Activated gamma-delta T cell treated with Interleukin-2 at 50 U/mL for 16 hours (primary cell): ENCODE results near the gene CNPY4.

ENCODE experiments used
- DNase-seq: peaks from one replicate; pipeline ENCODE4 v3.0.0-alpha.2; 2020

CNPY4 gene

GRCh38 chr7:100119072-100119969, at the start of gene CNPY4, which contains the start of gene TAF6:
CNPY4 (plus strand) TSS chr7:100119634; CDS start chr7:100119745, 111 bp downstream.
TAF6 (minus strand) TSS chr7:100119358; CDS start chr7:100114209, 5,149 bp downstream.
- DNase-seq, result peak; percentile 95

GRCh38 chr7:100069991-100070390, 49.4 kb upstream of the CNPY4 start:
- DNase-seq, result no peak

- DNase-seq, result no peak
Observed at GRCh38 chr7:100071018-100071723, 48.3 kb upstream of the CNPY4 start.

GRCh38 chr7:100072462-100072861, 47.0 kb upstream of the CNPY4 start:
- DNase-seq, result no peak

- DNase-seq, result no peak
Observed at GRCh38 chr7:100074841-100075240, 44.6 kb upstream of the CNPY4 start.

- no peak for DNase-seq
Observed at GRCh38 chr7:100075418-100075817, 44.0 kb upstream of the CNPY4 start.

GRCh38 chr7:100077205-100077604, 42.2 kb upstream of the CNPY4 start:
- DNase-seq, result no peak

- no peak for DNase-seq
Observed at GRCh38 chr7:100079024-100079560, 40.3 kb upstream of the CNPY4 start.

GRCh38 chr7:100080907-100081534, 38.4 kb upstream of the CNPY4 start:
- DNase-seq, result no peak

- DNase-seq, result peak; percentile 98
Observed at GRCh38 chr7:100081535-100082102, 37.8 kb upstream of the CNPY4 start, which contains the start of gene ZNF3. ZNF3 (minus strand) TSS chr7:100081723; CDS start chr7:100077357, 4,366 bp downstream.

GRCh38 chr7:100082978-100083377, 36.5 kb upstream of the CNPY4 start:
- no peak for DNase-seq

GRCh38 chr7:100085515-100085914, 33.9 kb upstream of the CNPY4 start:
- no peak for DNase-seq

- DNase-seq, result no peak
Observed at GRCh38 chr7:100087055-100087750, 32.2 kb upstream of the CNPY4 start.

- DNase-seq, result no peak
Observed at GRCh38 chr7:100088095-100088620, 31.3 kb upstream of the CNPY4 start.

GRCh38 chr7:100088621-100089457, 30.6 kb upstream of the CNPY4 start, which contains the start of gene COPS6:
COPS6 (plus strand) TSS chr7:100088969; CDS start chr7:100088991, 22 bp downstream.
- DNase-seq, result peak; percentile 86

GRCh38 chr7:100089458-100090196, 29.8 kb upstream of the CNPY4 start:
- no peak for DNase-seq

- DNase-seq, result no peak
Observed at GRCh38 chr7:100090527-100091410, 28.7 kb upstream of the CNPY4 start.

- DNase-seq, result no peak
Observed at GRCh38 chr7:100091411-100092181, 27.8 kb upstream of the CNPY4 start.
